Activated naive CD4-positive, alpha-beta T cell treated with anti-CD3 and anti-CD28 coated beads, Interleukin-2, amount 10 ng/mL, durations not matched to agents 7 days and 5 days (primary cell): ENCODE data around the gene CLEC4G.
"Not testable (repeated sequence)": the region's sequence is repeated elsewhere in the genome, so short reads cannot be mapped to it uniquely, and the experiment has no call there.

Experiments
- CTCF ChIA-PET: fragments of 350-600 bp; sonication (Branson Sonifier 250); formaldehyde crosslinking; loops from one replicate; lab custom pipeline; 2021; ENCODE audit warnings: antibody characterized with exemption; lab: Charles Lee
- DNase-seq: peaks from one replicate; pipeline ENCODE4 v3.0.0-alpha.2; 2020
- H3K27ac Mint-ChIP-seq: one replicate; pipeline ENCODE4 v1.8.0; 2021; ENCODE audit warnings: mild to moderate bottlenecking, moderate library complexity, mixed read lengths
- H3K27me3 Mint-ChIP-seq: one replicate; pipeline ENCODE4 v1.8.0; 2021; ENCODE audit warnings: mild to moderate bottlenecking, mixed read lengths
- H3K36me3 Mint-ChIP-seq: one replicate; pipeline ENCODE4 v1.8.0; 2021; ENCODE audit warnings: mixed read lengths
- H3K4me1 Mint-ChIP-seq: one replicate; pipeline ENCODE4 v1.8.0; 2021; ENCODE audit warnings: mixed read lengths
- H3K4me3 Mint-ChIP-seq: one replicate; pipeline ENCODE4 v1.8.0; 2021; ENCODE audit warnings: mild to moderate bottlenecking, moderate library complexity, mixed read lengths
- H3K9me3 Mint-ChIP-seq: one replicate; pipeline ENCODE4 v1.8.0; 2021; ENCODE audit warnings: mixed read lengths

The CLEC4G gene

DNA sequence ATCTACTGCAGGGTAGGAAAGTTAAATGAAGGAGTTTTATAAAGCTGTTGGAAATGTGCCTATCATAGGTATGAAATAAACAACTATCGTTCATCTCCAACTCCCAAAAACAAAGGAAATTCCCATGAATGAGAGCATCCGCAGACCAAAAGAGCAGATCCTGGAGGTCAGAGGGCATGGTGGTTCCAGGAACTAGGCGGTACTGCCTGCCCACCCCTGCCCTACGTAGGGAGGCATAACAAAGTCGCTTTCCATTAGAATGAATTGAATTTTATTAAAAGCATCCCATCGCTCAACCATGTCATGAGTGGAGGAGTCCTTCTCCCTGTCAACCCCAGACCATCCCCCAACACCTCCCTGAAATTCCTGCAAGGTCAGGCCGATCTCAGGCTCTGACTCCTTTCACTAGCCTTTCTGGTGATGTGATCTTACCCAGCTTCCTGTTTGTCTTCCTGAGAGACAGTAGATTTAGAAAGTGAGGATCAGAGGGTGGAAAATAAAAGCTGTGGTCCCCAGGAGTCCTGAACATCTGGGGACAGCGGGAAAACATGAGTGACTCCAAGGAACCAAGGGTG, 30.9 kb upstream of the CLEC4G start, which contains the start of gene CLEC4M:
Gene CLEC4M (plus strand): TSS at position 525 of the 575 bp plus-strand sequence. CDS start 24 bp downstream, at position 549.
- CTCF ChIA-PET = no interaction called here
- Mint-ChIP-seq H3K4me3 (no peak within 1 kb of the TSS), H3K9me3 (peaks cover 23% of the 10 kb centered on the region), H3K27ac (no peak within 1 kb of the TSS), H3K4me1 (no peaks in the 10 kb centered on the region), H3K36me3 (peaks cover 6% of the 10 kb centered on the region), H3K27me3 (peaks cover 16% of the 10 kb centered on the region)
- no peak for DNase-seq

DNA sequence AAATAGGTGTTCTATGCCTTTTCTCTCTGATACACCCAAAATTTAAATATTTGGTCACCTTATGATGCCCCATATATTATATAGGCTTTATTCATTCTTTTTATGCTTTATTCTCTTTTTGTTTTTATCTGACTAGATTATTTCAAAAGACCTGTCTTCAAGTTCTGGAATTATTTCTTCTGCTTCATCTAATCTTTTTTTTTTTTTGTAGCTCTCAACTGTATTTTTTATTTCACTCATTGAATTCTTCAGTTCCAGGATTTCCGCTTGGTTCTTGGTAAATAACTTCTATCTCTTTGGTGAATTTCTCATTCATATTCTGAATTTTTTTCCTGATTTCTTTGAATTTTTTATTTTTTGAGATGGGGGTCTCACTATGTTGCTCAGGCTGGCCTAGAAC, 27.2 kb upstream of the CLEC4G start:
- H3K36me3 Mint-ChIP-seq = peaks cover 9% of the 10 kb centered on the region
- H3K4me3 Mint-ChIP-seq = no peak overlapping the region
- peaks cover 19% of the 10 kb centered on the region for H3K27me3 Mint-ChIP-seq
- no peak overlapping the region for H3K27ac Mint-ChIP-seq
- H3K4me1 Mint-ChIP-seq = no peaks in the 10 kb centered on the region
- H3K9me3 Mint-ChIP-seq = peaks cover 47% of the 10 kb centered on the region
- CTCF ChIA-PET = no interaction called here
- no peak for DNase-seq

DNA sequence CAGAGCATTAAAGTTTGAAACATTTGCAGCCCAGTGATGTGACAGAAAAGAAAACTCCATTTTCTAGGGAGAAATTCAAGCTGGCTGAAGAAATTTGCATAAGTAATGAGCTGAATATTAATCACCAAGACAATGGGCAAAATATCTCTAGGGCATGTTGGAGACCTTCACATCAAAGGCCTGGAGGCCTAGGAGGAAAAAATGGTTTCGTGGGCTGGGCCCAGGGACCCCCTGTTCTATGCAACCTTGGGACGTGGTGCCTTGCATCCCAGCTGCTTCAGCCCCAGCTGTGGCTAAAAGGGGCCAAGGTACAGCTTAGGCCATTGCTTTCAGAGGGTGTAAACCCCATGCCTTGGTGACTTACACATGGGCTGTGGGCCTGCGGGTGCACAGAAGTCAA, 25.4 kb upstream of the CLEC4G start:
- Mint-ChIP-seq H3K4me1 (no peaks in the 10 kb centered on the region), H3K4me3 (no peak overlapping the region), H3K27ac (no peak overlapping the region), H3K9me3 (peaks cover 49% of the 10 kb centered on the region), H3K36me3 (peaks cover 9% of the 10 kb centered on the region), H3K27me3 (peaks cover 12% of the 10 kb centered on the region)
- DNase-seq = no peak
- CTCF ChIA-PET = no interaction called here

DNA sequence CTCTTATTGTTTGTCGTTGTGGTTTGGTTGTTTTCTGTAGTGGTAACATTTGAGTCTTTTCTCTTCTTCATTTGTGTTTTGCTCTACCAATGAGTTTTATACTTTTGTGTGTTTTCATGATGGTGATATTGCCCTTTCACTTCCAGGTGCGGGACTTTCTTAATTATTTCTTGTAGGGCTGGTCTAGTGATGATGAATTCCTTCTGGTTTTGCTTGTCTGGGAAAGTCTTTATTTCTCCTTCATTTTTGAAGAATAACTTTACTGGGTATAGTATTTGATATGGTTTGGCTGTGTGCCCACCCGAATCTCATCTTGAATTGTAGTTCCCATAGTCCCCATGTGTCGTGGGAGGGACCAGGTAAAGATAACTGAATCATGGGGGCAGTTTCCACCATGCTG, 24.3 kb upstream of the CLEC4G start:
- Mint-ChIP-seq H3K4me1 (no peaks in the 10 kb centered on the region), H3K36me3 (peaks cover 9% of the 10 kb centered on the region), H3K9me3 (peaks cover 51% of the 10 kb centered on the region), H3K27ac (no peak overlapping the region), H3K4me3 (no peak overlapping the region), H3K27me3 (peaks cover 12% of the 10 kb centered on the region)
- DNase-seq = no peak
- CTCF ChIA-PET = no interaction called here

DNA sequence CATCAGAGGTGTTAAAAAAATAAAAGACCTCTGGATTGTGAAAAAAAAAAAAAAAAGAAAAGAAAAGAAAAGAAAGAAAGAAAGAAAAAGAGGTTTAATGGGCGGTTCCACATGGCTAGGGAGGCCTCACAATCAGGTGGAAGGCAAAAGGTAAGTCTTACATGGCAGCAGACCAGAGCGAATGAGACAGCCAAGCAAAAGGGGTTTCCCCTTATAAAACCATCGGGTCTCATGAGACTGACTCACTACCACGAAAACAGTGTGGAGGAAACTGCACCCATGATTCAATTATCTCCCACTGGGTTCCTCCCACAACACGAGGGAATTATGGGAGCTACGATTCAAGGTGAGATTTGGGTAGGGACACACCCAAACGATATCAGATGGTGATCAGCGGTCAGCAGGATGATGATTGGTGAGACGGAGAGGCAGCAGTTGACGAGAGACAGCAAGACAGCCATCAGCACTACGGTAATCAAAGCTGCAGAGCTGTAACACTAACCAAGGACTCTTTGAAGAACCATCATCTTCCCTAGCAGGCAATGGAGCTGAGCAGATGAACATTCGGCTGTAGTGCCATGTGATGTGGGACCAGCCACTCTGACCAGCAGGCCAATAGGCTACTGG, 19.4 kb upstream of the CLEC4G start:
- Mint-ChIP-seq H3K27me3 (peaks cover 19% of the 10 kb centered on the region), H3K27ac (no peak overlapping the region), H3K36me3 (no peaks in the 10 kb centered on the region), H3K4me1 (no peaks in the 10 kb centered on the region), H3K9me3 (peaks cover 21% of the 10 kb centered on the region), H3K4me3 (no peak overlapping the region)
- no peak for DNase-seq
- CTCF ChIA-PET = no interaction called here

DNA sequence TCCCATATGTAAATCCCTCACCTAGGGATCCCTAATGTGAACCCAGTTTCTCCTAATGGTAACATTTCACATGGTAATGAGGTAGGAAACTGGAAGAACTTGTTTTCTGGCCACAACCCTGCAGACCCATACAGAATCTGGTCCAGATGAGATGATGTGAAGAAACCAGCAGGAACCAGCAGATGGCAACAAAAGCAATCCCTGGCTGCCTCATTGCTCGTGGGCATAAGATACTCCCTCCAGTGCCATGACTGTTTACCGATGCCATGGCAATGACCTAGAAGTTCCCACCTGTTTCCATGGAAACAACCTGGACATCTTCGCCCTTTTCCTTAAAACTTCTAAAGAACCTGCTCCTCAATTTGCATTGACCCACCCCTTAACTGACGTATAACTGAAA, 16.8 kb upstream of the CLEC4G start:
- Mint-ChIP-seq H3K27ac (no peak overlapping the region), H3K4me3 (no peak overlapping the region), H3K27me3 (peaks cover 27% of the 10 kb centered on the region), H3K36me3 (no peaks in the 10 kb centered on the region), H3K4me1 (no peaks in the 10 kb centered on the region), H3K9me3 (peaks cover 9% of the 10 kb centered on the region)
- CTCF ChIA-PET = no interaction called here
- no peak for DNase-seq

DNA sequence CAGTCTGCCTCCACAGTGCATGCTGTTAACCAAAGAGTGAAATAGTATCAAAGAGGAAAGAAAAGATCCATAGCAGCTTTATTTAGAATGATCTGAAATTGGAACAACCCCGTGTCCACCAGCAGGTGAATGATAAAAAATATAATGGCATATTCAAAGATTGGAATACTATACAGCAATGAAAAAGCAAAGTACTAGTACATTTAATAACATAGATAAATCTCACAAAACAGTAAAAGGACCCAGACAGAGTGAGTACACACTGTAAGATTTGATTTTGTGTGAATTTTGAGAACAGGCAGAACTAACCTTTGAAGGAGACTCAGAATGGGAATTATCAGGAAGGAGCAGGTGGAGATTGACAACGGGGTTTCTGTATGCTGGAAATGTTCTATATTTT, 16.3 kb upstream of the CLEC4G start:
- no peak overlapping the region for H3K4me3 Mint-ChIP-seq
- no peak overlapping the region for H3K27ac Mint-ChIP-seq
- DNase-seq = no peak
- no peaks in the 10 kb centered on the region for H3K36me3 Mint-ChIP-seq
- CTCF ChIA-PET = no interaction called here
- peaks cover 8% of the 10 kb centered on the region for H3K9me3 Mint-ChIP-seq
- no peaks in the 10 kb centered on the region for H3K4me1 Mint-ChIP-seq
- peaks cover 28% of the 10 kb centered on the region for H3K27me3 Mint-ChIP-seq

DNA sequence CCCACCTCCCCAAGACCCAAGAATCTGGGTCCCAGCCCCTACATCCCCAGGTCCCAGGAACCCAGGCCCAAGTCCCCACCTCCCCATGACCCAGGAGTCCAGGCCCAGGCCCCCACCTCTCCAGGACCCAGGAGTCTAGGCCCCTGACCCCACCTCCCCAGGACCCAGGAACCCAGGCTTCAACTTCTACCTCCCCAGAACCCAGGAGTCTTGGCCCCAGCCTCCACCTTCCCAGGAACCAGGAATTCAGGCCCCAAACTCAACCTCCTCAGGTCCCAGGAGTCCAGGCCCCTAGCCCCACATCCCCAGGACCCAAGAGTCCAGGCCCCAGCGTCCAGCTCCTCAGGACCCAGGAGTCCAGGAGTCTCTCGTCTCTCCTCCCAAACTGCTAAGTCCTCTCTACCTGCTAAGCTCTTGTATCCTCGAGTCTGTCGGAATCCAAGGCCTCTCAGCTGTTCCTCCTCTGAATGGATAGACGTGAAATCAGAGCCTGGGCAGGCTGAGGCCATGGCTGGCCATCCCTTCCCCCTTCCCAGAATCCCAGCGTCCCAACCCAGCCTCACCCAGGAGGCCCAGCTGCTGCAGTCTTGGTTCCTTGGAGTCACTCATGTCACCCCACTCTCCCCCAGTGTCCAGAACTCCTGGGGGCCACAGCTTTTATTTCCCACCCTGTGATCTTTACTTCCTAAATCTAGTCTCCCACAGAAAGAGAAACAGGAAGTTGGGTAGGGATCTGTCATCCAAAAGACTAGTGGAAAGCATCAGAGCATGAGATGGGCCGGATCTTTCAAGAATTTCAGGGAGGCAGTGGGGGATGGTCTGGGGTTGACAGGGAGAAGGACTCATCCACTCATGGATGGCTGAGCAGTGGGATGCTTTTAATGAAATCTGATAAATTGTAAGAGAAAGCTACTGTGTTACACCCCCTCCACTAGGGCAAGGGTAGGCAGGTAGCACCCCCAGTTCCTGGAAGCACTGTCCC, 15.3 kb upstream of the CLEC4G start, which contains the start of gene CD209:
Gene CD209 (minus strand): TSS at position 632 of the 982 bp plus-strand sequence. CDS start 23 bp downstream, at position 609.
- H3K27ac Mint-ChIP-seq = no peak within 1 kb of the TSS
- peaks cover 7% of the 10 kb centered on the region for H3K9me3 Mint-ChIP-seq
- no peaks in the 10 kb centered on the region for H3K4me1 Mint-ChIP-seq
- H3K27me3 Mint-ChIP-seq = peaks cover 28% of the 10 kb centered on the region
- H3K4me3 Mint-ChIP-seq = no peak within 1 kb of the TSS
- no peak for DNase-seq
- CTCF ChIA-PET = no interaction called here
- H3K36me3 Mint-ChIP-seq = no peaks in the 10 kb centered on the region

DNA sequence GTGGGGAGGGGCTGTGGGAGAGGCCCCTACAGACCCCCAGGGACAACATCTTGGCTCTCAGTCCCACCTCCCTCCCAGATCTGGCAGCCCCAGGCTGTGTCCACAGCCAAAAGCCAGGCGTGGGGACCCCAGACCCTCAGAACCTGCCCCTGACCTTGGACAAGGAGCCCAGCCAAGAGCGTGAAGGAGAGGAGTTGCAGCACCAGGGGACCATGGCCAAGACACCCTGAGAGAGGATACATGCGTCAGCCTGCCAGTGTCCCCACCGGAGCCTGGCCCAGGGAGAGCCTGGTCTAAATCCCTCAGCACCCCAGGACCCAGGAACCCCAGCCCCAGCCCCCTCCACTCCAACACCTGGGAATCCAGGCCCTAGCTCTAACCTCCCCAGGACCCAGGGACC, 14.4 kb upstream of the CLEC4G start:
- not testable (repeated sequence) for H3K4me3 Mint-ChIP-seq, H3K9me3 Mint-ChIP-seq, H3K27ac Mint-ChIP-seq, H3K36me3 Mint-ChIP-seq, DNase-seq, H3K4me1 Mint-ChIP-seq
- peaks cover 32% of the 10 kb centered on the region for H3K27me3 Mint-ChIP-seq
- CTCF ChIA-PET = interaction anchor here (1.1 kb wide), 1 partner anchor 65 kb away, joined by 3 read pairs; the partner anchor contains the start of gene TRAPPC5

DNA sequence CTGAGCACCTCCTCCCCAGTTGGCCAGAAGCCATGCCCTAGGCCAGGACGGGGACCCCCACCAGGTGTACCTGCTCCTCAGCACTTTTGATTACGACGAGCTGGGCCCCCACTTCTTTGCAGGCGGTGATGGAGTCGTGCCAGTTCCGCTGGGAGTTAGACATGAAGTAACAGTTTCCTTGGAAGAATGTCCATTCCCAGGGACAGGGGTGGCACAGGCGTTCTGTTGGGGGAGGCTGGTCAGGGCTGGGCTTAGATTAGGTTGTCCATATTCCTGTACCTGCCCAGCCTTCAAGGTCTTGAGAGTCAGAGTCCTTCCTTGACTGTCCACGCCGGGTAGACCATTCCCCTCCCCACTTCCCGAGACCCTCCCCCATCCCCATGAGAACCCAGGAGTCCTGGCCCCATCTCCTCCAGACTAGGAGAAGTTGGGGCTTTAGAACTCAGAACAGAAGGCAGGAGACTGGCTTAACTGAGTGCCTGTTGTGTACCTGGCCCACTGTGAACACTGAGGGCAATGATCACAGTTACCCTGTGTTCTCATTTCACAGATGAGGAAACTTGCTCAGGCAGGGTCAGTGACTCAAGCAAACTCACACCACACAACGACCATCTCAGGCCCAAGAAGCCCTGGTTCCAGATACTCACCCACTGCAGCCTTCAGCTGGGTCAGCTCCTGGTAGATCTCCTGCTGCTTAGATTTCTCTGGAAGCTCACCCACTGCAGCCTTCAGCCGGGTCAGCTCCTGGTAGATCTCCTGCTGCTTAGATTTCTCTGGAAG, 13.2 kb upstream of the CLEC4G start:
- peaks cover 43% of the 10 kb centered on the region for H3K27me3 Mint-ChIP-seq
- no peak overlapping the region for H3K4me3 Mint-ChIP-seq
- CTCF ChIA-PET = interaction anchor here (1.1 kb wide), 1 partner anchor 64 kb away, joined by 3 read pairs; the partner anchor contains the start of gene TRAPPC5
- H3K36me3 Mint-ChIP-seq = no peaks in the 10 kb centered on the region
- H3K4me1 Mint-ChIP-seq = no peaks in the 10 kb centered on the region
- H3K9me3 Mint-ChIP-seq = peaks cover 2% of the 10 kb centered on the region
- H3K27ac Mint-ChIP-seq = no peak overlapping the region
- DNase-seq = no peak

DNA sequence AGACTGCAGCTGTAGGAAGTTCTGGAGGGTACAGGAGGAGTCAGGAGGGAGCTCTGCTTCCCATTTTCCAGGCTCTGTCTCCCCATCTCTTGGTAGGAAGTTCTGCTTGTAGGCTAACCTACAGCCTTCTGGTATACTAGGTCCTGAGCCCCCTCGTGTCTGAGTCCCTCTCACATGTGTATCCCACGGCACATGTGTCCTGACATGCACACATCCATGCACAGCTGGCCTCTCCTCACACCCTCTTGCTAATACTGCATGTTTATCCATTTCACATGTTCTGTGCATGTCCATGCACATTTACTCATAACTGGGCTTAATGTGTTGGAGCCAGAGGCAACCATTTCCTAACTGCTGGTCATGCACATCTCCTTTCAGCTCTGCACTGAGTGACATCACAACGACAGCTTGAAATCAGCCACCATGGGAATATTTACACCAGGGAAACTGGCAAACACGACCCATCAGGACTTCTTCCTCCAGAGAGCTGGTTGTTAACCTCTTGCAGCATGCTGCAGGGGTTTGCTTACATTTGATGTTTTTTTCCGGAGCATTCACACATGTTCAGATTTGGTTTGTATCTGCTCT, 12.4 kb upstream of the CLEC4G start:
- CTCF ChIA-PET = no interaction called here
- Mint-ChIP-seq H3K36me3 (no peaks in the 10 kb centered on the region), H3K27ac (no peak overlapping the region), H3K27me3 (peaks cover 44% of the 10 kb centered on the region), H3K4me1 (no peaks in the 10 kb centered on the region), H3K9me3 (peaks cover 2% of the 10 kb centered on the region), H3K4me3 (no peak overlapping the region)
- DNase-seq = no peak

DNA sequence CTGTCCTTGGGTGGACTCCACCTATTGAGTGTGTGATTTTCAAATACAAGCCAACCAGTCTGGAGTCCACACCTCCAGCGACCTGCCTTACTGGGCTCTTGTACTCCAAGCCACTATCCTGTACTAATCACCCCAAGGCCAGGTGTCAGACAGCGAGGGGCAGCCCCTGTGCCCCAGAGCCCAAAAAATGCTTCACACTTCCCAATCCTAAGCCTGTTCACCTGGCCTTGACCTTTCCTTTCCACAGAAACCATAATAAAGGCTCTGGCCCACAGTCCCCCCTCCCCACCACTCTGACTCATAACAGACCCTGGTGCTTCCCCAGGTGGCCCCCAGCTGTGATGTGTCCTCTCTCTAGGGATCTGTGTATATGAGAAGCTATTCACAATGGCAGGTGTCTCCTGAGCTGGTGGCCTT, 11.5 kb upstream of the CLEC4G start:
- CTCF ChIA-PET = no interaction called here

DNA sequence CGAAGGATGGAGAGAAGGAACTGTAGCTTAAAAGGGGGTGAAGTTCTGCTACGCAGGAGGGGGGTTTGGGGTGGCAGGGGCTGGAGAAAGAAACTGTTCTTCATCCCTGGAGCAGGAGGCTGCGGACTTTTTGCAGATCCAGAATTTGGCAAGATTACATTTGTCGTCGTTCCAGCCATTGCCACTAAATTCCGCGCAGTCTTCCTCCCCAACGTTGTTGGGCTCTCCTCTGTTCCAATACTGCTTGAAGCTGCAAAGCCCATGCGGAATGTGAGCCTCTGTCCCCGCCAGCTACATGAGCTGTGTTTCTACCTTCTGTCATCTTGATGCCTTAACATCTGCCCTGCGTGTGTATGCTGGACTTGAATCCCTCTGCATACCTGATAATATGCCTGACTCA, 11.1 kb upstream of the CLEC4G start:
- Mint-ChIP-seq H3K4me3 (no peak overlapping the region), H3K36me3 (no peaks in the 10 kb centered on the region), H3K9me3 (no peaks in the 10 kb centered on the region), H3K4me1 (no peaks in the 10 kb centered on the region), H3K27me3 (peaks cover 45% of the 10 kb centered on the region), H3K27ac (no peak overlapping the region)
- CTCF ChIA-PET = no interaction called here
- no peak for DNase-seq

More for the DNA sequence above, 11.5 kb upstream of the CLEC4G start:
- Mint-ChIP-seq H3K4me3 (no peak overlapping the region), H3K27me3 (peaks cover 46% of the 10 kb centered on the region), H3K36me3 (no peaks in the 10 kb centered on the region), H3K9me3 (no peaks in the 10 kb centered on the region), H3K27ac (no peak overlapping the region), H3K4me1 (no peaks in the 10 kb centered on the region)
- DNase-seq = no peak
